T47D (cell line): ENCODE data around the gene KCNA5.

Source experiments
- DNase-seq, 2 experiments: peaks; one replicate each; pipeline versions ENCODE4 v3.0.0 to v3.0.0-alpha.2; 2011 to 2012; ENCODE audit warnings: low read depth in 1 of 2, low spot score in 1 of 2
- JUND ChIP-seq: IDR thresholded peaks from 2 replicates; pipeline ENCODE4 v1.6.1; 2012; ENCODE audit warnings: low read depth
- in situ Hi-C: cut with HindIII; loops from 2 replicates; pipeline ENCODE4 v1.10.0; 2016; ENCODE audit warnings: low sequenced_read_pairs, low pct_unique_long_range_greater_than_20kb

KCNA5 gene

DNA sequence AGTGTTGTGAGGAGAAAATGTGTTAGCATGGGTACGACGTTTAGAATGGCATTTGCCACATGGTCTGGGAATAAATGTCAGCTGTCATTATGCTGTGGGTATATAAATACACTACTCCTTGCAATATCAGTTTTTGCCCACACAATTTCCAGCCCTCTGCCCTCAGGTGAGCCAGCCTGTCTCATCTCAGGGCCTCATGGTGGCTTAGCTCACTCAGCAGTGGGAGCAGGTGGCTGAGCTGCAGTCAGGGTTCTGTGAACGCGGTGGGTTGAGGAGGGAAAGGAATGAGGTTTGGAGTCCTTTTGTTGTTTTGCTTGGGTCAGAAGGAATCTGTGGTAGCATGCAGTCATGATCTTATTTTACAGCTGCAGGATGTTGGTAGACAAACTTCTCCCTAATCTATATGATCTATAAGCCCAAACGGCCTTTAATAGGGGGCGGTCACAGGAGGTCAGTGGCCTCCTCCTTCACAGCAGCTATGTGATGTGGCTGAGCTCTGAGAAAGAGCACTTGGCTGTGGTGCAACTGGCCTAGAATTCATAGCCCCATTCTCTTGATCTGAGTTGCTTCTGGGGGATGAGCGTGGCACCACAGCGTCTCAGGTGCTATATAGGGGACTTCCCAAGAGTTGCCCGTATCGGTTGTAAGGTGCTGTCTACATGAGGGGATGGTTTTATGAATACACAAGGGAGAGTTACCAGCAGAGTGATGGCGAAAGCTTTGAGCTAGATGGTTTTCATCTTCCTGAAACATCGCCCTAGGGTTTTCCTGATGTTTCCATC lies 27.8 kb upstream of the KCNA5 start:
- in situ Hi-C loops: no loop called here
- no peak for DNase-seq
- no peak for TF ChIP-seq JUND

DNA sequence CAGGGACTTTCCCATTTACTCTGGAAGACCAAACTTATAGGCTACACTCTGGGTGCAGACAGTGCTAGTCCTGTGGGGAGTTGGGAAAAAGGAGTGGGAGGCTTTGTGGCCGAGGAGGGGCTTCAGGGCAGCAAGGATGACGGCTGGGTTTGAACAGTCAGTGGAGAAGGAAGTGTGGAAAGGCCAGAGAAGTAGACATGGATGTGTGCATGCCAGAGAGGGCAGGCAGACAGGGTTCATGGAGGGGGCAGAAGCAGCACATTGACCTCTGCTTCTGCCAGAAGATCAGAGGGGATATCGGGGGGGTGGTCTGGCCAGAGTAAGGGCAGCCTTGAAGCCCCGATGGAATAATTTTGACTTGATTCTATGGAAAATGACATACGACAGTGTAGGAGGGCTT lies 27.2 kb upstream of the KCNA5 start:
- TF ChIP-seq JUND: no peak
- in situ Hi-C loops: no loop called here
- no peak for DNase-seq

GRCh38 chr12:5017638-5018348 lies 25.9 kb upstream of the KCNA5 start:
- in situ Hi-C loops: no loop called here
- DNase-seq: no peak
- TF ChIP-seq JUND: no peak

- no peak for DNase-seq
- in situ Hi-C loops: no loop called here
These were observed 25.0 kb upstream of the KCNA5 start for GRCh38 chr12:5018677-5019076.

DNA sequence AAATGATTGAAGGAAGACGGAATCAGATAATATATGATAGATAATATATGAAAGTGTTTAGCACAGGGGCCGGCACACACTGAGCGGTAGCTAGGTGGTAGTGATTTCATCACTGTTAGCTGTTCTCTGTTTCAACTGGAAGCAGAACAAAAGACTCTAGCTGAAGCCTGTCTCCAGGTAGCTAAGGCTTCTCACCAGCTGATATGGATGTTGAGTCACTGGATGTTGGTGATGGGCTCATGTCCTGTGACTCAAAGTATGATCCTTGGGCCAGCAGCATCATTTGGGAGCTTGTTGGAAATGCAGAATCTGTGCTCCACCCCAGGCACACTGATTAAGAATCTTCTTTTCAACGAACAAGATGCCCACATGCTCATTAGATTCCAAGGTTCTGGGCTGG lies 21.7 kb upstream of the KCNA5 start:
- in situ Hi-C loops: no loop called here
- no peak for DNase-seq
- TF ChIP-seq JUND: no peak

More at GRCh38 chr12:5018677-5019076, 25.0 kb upstream of the KCNA5 start:
- no peak for TF ChIP-seq JUND

GRCh38 chr12:5022465-5023061 lies 21.1 kb upstream of the KCNA5 start:
- no peak for TF ChIP-seq JUND
- in situ Hi-C loops: no loop called here
- DNase-seq: peak; percentile 23 to 39

DNA sequence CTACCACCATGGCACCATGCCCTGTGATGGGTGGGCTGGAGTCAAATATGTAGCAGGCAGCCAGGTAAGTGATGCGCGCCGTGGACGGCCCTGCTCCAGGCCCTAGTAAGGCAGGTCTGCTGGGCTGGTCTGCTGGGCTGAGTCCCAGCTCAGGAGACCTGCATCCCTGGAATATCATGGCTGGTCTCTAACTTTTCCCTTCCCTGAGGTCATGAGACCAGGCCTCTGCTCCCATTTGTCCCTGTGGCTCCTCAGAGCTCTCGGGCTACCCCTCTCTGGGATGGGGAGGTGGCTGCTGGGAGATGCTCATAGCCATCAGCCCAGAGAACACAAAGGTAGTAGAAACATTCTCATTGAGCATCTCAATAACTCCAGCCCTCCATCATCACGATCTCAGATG lies 19.8 kb upstream of the KCNA5 start:
- in situ Hi-C loops: no loop called here
- no peak for DNase-seq
- no peak for TF ChIP-seq JUND

DNA sequence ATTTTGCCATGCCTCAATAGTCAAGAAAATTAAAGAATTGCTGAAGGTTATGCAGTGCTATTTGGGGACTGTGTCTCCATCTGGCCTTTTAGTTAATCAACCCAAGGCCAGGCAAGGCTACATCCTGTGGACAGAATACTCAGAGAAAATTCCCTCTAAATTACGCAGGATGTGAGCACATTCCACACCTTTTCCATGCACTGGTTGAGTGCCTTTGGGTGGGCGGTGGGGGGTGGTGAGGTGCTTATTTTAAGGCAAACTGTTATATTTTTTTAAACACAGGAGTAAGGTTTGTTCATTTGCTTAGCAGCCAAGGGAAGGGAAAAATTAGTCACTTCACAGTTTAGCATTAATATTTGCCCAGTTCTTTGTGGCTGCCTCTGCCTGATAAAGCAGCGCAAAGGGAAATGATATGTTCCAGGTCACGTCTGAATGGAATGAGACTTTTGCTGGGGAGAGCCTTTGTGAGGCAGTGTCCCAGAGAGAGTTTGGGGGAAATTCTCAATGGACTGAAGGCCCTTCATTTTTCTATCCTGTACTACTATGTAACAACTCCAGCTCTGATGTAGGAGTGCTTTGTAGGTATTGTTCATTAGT lies 17.2 kb upstream of the KCNA5 start:
- in situ Hi-C loops: no loop called here
- TF ChIP-seq JUND: no peak
- DNase-seq: no peak

DNA sequence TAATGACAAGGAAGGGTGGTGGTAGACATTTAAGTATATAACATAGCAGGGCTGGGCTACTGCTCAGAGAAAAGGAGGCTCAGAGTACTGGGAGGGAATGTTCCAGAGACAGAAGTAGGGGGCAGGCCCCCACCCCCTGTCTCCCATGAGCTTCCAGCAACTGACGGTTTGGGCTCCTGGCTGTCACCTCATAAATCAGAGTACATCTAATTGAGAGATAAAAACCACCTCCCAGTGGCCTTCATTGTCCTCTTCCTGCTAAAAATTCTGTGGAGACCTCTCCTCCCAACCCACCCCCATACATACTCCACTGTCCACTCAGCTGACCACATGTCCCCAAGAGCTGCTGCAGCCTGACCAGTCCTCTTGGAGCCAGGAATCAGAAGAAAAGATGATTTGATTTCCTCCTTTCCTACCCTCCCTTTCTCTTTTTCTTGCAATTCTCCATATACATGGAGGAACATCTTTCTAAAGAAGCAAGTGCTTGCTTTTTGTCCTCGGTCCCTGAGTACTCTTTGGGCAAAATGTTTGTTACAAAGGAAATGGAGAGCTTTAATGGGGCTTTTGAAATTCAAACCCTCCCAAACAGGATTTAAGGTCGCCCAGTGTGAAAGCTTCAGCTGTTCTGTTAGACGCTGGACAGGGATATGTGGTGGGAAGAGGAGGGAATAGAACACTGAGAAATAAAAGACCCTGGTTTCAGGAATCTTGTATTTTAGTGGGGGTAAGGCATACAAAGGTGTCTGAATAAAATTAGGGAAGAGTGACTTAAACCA lies 16.4 kb upstream of the KCNA5 start:
- DNase-seq: no peak
- no peak for TF ChIP-seq JUND
- in situ Hi-C loops: no loop called here

- in situ Hi-C loops: no loop called here
- DNase-seq: no peak
- no peak for TF ChIP-seq JUND
These were observed 13.6 kb upstream of the KCNA5 start for GRCh38 chr12:5030066-5030465.

DNA sequence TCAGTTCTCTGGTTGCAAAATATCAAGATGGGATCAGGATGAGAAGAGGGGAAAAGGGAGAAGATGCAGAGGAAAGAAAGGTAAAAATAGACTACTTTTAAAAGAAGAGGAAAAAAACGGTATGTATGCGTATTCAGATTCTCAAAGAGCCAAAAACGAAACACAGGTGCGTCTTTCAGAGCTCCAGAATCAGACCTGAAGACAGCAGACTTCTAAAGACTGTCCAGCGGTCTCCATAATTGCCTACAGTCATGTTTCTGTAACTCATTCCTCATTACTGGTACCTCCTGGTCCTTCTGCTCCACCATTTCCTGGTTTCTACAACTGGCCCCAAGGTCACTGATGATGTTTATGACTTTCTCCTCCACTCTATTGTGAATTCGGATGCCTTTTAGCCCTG lies 12.4 kb upstream of the KCNA5 start:
- no peak for DNase-seq
- in situ Hi-C loops: no loop called here
- no peak for TF ChIP-seq JUND

GRCh38 chr12:5031958-5032357 lies 11.7 kb upstream of the KCNA5 start:
- in situ Hi-C loops: no loop called here
- DNase-seq: no peak
- TF ChIP-seq JUND: no peak
